NCI-H1092 (cell line): ENCODE results near the gene JMJD8.

ENCODE experiments used
- DNase-seq: peaks from one replicate; lab custom pipeline; 2025; lab: John Stamatoyannopoulos, UW

Gene JMJD8

DNA sequence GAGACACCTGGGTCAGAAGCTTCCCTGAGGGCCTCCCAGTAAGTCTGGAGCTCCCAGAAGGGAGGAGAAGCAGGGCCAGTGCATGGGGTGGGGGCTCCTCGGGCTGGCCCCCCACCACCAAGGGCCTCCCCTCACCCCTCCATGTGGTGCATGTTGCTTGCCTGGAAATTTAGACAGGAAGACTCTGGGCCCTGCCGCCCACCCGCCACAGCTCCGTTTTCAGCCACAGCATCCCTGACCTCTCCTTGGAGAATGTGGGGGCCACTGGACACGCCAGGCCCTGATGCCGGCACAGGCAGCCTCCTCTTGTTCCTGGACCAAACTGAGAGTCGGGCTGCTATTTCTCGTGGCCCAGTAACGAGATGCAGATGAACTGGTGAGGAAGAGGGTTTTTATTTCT, 45.3 kb downstream of the JMJD8 start:
- DNase-seq, result no peak

DNA sequence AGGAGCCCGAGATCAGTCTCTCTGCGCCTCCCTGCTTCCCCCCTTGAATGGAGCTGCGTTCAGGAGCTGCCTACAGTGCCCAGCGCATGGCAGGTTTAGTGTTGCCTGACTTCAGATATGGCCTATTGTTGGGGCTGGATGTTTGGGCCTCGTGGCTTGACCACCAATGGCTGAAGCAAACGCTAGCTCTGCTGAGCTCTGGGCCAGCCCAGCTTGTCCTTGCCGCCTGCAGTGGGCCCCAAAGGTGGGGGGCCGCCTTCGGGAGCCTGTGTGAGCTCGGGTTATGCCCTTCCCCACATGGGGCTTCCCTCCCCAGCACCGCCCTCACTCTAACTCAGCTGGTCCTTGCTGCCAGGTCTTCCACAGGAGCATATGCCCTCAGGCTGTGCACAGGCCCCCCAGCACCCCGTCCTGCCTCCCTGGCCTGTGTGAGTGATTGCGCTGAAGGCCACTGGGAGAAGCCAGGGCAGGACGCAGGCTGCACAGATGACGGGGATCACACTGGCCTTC, 46.0 kb downstream of the JMJD8 start:
- DNase-seq, result no peak

DNA sequence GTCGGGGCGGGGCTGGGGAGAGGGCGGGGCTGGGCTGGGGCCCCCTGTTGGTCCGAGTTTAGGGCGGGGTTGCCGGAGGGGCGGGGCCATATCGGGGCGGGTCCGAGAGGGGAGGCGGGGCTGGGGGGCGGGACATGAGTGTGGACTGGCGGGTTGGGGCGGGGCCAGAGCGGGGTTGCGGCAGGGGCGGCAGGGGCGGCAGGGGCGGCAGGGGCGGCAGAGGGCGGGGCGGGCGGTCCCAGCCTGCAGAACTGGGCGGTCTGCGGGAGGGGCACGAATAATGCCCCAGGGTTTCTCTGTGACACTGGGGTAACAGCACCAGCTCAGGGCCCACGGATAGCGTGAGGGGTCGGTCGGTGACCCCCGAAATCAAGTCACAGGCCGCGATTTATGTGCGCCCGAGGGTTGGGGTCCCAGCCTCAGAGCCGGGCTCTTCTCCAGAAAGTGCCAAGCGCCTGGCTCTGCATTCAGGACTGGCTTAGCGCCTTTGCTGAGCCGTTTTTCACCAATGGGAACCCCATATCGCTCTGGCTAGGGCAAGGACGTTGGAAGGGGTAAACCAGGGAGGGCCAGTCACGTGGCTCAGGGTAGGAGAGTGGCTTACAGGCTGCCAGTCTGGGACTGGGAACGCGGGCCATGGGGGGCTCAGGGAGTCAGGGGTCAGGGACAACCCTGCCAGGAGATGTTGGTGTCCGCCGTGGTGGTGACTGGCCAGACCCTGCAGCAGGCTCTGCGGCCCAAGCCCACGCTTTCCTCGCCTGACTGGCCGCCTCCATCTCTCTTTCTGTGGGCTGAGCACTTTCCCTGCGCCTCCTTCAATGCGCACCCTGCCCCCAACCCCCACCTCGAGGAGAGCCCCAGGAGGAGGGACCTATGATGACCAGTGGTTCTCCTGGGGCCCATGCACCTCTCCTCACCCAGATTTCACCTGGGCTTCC, 46.8 kb downstream of the JMJD8 start:
- DNase-seq, result peak; percentile 91

DNA sequence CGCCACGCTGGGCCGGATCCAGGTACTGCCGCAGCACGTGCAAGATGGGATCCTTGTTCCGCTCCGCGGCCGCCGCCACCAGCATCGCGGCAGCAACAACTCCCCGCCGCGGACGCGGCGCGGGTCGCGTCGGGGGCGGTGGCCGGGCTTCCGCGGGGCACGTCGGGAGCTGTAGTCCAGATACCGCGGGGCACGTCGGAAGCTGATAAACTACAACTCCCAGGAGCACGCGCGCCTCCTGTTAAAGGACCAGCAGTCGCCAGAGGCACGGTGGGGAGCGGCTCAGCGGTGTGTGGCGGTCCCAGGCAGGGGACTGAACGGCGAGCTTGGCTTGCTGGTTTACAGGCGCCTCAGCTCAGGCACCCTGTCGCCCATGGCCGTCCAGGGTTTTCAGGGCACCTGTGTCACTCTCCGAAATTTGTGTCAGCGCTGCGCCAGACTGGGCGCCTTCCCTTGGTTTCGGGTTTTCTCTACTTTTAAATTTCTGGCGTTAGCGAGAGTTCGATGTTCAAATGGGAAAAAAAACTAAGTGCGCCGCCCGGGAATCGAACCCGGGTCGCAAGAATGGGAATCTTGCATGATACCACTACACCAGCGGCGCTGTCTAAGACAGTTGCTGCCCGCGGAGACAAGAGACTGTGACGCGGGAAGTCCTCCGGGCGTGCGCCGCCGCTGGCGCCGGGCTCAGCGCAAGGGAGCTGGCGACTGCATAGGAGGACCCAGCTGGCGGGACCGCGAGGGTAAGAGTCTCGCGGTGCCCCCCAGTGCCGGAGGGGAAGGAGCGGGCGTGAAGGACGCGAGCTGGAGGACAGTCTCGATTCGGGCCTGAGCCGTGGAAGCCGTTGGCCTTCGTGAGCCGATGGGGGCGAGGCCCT, 47.7 kb downstream of the JMJD8 start, which contains the start of gene METTL26:
Gene METTL26 (minus strand): TSS at position 100 of the 875 bp plus-strand sequence. CDS start 15 bp downstream, at position 85.
- peak; percentile 95 for DNase-seq

DNA sequence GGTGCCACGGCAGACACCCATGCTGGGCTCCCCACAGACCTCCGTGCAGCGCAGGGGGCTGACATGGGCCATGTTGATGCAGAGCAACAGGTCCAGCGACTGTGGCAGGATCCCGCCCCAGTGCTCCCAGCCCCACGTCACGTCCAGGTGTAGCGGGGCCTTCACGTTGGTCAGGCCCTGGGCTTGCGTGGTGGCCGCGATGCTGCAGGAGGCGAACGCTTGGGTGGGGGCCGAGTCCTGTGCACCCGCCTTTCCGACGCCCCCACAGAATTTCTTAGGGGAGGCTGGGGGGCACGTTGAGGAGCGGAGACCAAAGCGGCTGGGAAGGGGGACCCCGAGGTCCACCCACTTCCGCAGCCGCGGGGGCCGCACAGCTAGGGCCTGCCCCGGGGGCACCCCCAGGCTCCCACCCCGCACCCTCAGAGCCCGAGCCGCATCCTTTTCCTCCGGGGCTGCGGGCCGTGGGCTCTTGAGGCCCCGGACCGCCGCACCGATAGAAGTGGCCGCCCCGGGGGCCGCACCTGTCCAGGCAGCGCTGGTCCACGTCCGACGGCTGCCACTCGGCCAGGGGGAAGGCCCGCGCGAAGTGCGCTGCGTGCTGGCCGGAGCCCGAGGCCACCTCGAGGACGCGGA, 48.4 kb downstream of the JMJD8 start:
- DNase-seq, result no peak

DNA sequence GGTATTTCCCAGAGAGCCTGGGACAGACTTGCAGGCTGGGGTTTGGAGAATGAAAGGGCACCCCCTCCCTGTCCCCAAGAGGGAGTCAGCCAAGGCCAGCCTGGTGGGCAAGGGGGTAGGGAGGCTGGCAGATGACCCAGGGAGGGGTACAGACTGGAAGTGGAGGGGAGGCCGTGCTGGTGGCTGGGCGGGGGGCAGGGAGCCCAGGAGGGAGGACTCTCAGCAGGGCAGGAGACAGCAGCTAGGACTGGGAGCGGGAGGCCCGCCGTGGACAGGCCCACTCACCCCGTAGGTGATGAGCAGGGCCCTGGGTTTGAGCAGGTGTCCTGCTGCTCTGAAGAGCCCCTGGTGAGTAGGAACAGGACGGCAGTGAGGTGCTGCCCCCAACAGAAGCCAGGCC, 49.1 kb downstream of the JMJD8 start:
- DNase-seq, result no peak

DNA sequence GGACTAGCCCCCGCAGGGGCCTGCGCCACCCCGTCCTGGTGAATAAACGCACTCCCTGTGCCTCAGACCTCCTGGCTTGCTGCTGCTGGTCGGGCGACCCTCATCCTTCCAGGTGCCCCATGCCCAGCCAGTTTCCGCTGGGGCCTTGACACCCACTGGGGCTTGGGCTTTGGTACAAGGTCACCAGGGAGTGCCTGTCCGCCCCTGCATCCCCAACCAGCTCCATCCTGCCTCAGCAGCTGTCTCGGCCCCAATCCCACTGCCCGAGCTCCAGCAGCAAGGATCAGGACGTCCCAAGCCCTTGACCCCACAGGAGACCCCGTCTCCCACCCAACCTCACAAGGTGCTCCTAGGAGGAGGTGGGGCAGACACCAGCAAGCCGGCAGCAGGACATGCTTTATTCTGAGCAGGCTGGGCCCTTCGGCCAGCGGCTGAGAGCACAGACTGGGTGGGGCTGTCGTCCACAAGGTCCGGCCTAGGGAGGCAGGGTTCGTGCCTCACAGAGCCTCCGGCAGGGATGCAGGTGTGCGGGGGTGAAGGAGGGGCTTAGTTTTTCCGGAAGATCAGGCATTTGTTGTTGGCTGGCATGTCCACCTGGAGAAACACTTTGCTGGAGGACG, 50.0 kb downstream of the JMJD8 start:
- no peak for DNase-seq

DNA sequence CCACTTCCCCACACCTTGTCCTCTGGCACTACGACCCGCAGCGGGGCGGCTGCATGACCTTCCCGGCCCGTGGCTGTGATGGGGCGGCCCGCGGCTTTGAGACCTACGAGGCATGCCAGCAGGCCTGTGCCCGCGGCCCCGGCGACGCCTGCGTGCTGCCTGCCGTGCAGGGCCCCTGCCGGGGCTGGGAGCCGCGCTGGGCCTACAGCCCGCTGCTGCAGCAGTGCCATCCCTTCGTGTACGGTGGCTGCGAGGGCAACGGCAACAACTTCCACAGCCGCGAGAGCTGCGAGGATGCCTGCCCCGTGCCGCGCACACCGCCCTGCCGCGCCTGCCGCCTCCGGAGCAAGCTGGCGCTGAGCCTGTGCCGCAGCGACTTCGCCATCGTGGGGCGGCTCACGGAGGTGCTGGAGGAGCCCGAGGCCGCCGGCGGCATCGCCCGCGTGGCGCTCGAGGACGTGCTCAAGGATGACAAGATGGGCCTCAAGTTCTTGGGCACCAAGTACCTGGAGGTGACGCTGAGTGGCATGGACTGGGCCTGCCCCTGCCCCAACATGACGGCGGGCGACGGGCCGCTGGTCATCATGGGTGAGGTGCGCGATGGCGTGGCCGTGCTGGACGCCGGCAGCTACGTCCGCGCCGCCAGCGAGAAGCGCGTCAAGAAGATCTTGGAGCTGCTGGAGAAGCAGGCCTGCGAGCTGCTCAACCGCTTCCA, 50.6 kb downstream of the JMJD8 start:
- DNase-seq, result no peak

DNA sequence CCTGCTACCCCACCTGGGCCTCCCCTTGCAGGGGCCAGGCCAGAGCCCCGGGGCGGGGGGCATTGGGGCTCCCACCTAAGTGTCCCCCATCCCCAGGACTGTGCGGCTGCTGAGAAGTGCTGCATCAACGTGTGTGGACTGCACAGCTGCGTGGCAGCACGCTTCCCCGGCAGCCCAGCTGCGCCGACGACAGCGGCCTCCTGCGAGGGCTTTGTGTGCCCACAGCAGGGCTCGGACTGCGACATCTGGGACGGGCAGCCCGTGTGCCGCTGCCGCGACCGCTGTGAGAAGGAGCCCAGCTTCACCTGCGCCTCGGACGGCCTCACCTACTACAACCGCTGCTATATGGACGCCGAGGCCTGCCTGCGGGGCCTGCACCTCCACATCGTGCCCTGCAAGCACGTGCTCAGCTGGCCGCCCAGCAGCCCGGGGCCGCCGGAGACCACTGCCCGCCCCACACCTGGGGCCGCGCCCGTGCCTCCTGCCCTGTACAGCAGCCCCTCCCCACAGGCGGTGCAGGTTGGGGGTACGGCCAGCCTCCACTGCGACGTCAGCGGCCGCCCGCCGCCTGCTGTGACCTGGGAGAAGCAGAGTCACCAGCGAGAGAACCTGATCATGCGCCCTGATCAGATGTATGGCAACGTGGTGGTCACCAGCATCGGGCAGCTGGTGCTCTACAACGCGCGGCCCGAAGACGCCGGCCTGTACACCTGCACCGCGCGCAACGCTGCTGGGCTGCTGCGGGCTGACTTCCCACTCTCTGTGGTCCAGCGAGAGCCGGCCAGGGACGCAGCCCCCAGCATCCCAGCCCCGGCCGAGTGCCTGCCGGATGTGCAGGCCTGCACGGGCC, 51.4 kb downstream of the JMJD8 start:
- DNase-seq, result no peak

DNA sequence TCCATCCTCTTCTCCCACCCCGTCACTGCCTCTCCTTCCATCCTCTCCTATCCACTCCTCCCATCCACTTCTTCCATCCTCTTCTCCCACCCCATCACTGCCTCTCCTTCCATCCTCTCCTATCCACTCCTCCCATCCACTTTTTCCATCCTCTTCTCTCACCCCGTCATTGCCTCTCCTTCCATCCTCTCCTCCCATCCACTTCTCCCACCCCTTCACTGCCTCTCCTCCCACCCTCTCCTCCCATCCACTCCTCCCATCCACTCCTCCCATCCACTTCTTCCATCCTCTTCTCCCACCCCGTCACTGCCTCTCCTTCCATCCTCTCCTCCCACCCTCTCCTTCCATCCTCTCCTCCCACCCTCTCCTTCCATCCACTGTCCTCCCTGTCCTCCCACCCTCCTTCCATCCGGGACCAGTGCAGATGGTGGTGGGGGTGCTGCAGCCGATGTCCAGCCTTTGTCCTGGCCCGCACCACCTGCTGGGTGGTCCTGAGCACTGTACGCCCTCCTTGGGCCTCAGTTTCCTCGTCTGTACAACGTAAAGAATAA, 52.3 kb downstream of the JMJD8 start:
- DNase-seq, result no peak
